Frontal cortex (tissue), 4 donors: ENCODE data around the gene REXO1. TPM values are rescaled to one million over a fixed set of nuclear protein-coding genes. Genes with fewer than 3 reads are reported as not detected.

Experiments
- DNase-seq, 2 donors: peaks; one replicate each; pipeline ENCODE4 v3.0.0; 2012; ENCODE audit warnings: low spot score in 2 of 2
- FAIRE-seq: peaks from 2 replicates; lab custom pipeline; 2012; peaks lifted over from hg19 to GRCh38; lab: Jason Lieb, UNC
- total RNA-seq: library from RNA; depleted of rRNA; stranded (reverse); fragments of >200 nt; gene quantifications from one replicate; pipeline ENCODE4 v1.2.3, GENCODE V29; 2014
- donor health status: control.
- donor health status: control.
- donor health status: control.

Gene REXO1
- total RNA-seq, 1 donor from 2014 or later, result 5.3 TPM

- FAIRE-seq, result no peak
- no peak for DNase-seq
Observed at GRCh38 chr19:1836458-1837221, 11.6 kb downstream of the REXO1 start.

GRCh38 chr19:1833540-1833939, 14.7 kb downstream of the REXO1 start:
- DNase-seq (peak in 1 of 2 donors; percentile 69), FAIRE-seq (no peak)

GRCh38 chr19:1832046-1832663, 16.1 kb downstream of the REXO1 start:
- FAIRE-seq (no peak), DNase-seq (no peak)

GRCh38 chr19:1830978-1831377, 17.3 kb downstream of the REXO1 start:
- FAIRE-seq, result no peak

GRCh38 chr19:1830568-1830967, 17.7 kb downstream of the REXO1 start:
- DNase-seq (no peak), FAIRE-seq (no peak)

More at GRCh38 chr19:1830978-1831377, 17.3 kb downstream of the REXO1 start:
- DNase-seq, result no peak

- no peak for DNase-seq
- no peak for FAIRE-seq
Observed at GRCh38 chr19:1829958-1830357, 18.3 kb downstream of the REXO1 start.

GRCh38 chr19:1828279-1829238, 19.7 kb downstream of the REXO1 start:
- DNase-seq (no peak), FAIRE-seq (no peak)

GRCh38 chr19:1827566-1828278, 20.6 kb downstream of the REXO1 start:
- no peak for FAIRE-seq

GRCh38 chr19:1826557-1827521, 21.4 kb downstream of the REXO1 start:
- DNase-seq, result no peak
- no peak for FAIRE-seq

More at GRCh38 chr19:1827566-1828278, 20.6 kb downstream of the REXO1 start:
- no peak for DNase-seq

- DNase-seq, result peak; percentile 92 to 98
- no peak for FAIRE-seq
Observed at GRCh38 chr19:1825909-1826556, 22.2 kb downstream of the REXO1 start.

GRCh38 chr19:1824252-1824622, 24.0 kb downstream of the REXO1 start:
- DNase-seq (no peak), FAIRE-seq (no peak)

GRCh38 chr19:1823539-1824251, 24.6 kb downstream of the REXO1 start:
- DNase-seq, result no peak
- FAIRE-seq, result no peak

GRCh38 chr19:1823020-1823419, 25.3 kb downstream of the REXO1 start:
- DNase-seq (no peak), FAIRE-seq (no peak)

- no peak for FAIRE-seq
- no peak for DNase-seq
Observed at GRCh38 chr19:1822210-1822609, 26.1 kb downstream of the REXO1 start.

- DNase-seq, result no peak
- no peak for FAIRE-seq
Observed at GRCh38 chr19:1819341-1820255, 28.7 kb downstream of the REXO1 start.

- FAIRE-seq, result no peak
- DNase-seq, result no peak
Observed at GRCh38 chr19:1818549-1819195, 29.6 kb downstream of the REXO1 start.
